ENCODE data around the gene SYCE1L. TPM values are rescaled to one million over a fixed set of nuclear protein-coding genes. Genes with fewer than 3 reads are reported as not detected.

The SYCE1L gene
- total RNA-seq, 1 experiment from 2014 or later, result 9.9 TPM

DNA sequence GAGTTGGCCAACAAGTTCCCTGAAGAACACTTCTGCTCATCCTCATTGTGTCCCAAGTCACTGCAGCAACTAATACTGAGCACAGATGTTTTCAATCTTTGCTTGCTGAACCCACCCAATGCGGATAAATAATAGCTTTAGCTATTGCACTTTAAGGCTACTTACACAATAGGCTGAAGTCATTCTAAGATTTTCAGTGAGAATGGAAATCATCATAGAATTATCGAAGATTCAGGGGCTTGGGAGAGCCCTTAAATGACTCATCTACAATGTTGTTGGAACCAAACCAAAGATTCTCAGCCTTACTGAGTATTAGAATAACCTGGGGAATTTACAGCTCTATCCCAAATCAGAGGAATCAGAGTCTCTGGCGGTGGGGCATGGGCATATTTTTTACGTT lies 51.2 kb downstream of the SYCE1L start:
- Mint-ChIP-seq H3K4me1 (no peaks in the 10 kb centered on the region), H3K4me3 (no peak overlapping the region), H3K9me3 (peaks cover 0 to 2% of the 10 kb centered on the region in 2 experiments; a peak in 1 of 5 replicates), H3K27me3 (ENCODE audit: low read depth) (peaks cover 3% of the 10 kb centered on the region; the same call in 1 of the 2 replicates), H3K27ac (no peak overlapping the region), H3K36me3 (ENCODE audit: insufficient read depth in 1 of 3, low read depth in 3 of 3) (no peaks in the 10 kb centered on the region)
- H3K4me2 ChIP-seq (ENCODE audit: insufficient read depth, insufficient read length, low read length), result no peak overlapping the region
- no peak overlapping the region for H3K4ac ChIP-seq (ENCODE audit: low read depth, low read length)
- no peaks in the 10 kb centered on the region for H3K9me3 ChIP-seq (ENCODE audit: control insufficient read depth, low read depth, low read length)
- no peak overlapping the region for H3T11ph ChIP-seq (ENCODE audit: low read length)
- no peak overlapping the region for H2BK20ac ChIP-seq (ENCODE audit: low read depth, low read length, poor library complexity, severe bottlenecking)
- TF ChIP-seq, protein P1, sequence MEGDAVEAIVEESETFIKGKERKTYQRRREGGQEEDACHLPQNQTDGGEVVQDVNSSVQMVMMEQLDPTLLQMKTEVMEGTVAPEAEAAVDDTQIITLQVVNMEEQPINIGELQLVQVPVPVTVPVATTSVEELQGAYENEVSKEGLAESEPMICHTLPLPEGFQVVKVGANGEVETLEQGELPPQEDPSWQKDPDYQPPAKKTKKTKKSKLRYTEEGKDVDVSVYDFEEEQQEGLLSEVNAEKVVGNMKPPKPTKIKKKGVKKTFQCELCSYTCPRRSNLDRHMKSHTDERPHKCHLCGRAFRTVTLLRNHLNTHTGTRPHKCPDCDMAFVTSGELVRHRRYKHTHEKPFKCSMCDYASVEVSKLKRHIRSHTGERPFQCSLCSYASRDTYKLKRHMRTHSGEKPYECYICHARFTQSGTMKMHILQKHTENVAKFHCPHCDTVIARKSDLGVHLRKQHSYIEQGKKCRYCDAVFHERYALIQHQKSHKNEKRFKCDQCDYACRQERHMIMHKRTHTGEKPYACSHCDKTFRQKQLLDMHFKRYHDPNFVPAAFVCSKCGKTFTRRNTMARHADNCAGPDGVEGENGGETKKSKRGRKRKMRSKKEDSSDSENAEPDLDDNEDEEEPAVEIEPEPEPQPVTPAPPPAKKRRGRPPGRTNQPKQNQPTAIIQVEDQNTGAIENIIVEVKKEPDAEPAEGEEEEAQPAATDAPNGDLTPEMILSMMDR (conservative IDR thresholded peaks at IDR 0.05), result no peak
- H4K20me1 ChIP-seq (ENCODE audit: control insufficient read depth, insufficient read depth, insufficient read length), result no peaks in the 10 kb centered on the region
- H3K23ac ChIP-seq (ENCODE audit: insufficient read length, low read depth, low read length), result no peak overlapping the region
- no peak overlapping the region for H2AFZ ChIP-seq (ENCODE audit: low read length)
- no peak overlapping the region for H3K27ac ChIP-seq (ENCODE audit: insufficient read length, low read depth, low read length)
- H3K14ac ChIP-seq (ENCODE audit: insufficient read depth, low read length), result no peak overlapping the region
- H3K56ac ChIP-seq (ENCODE audit: insufficient read length, low read depth, low read length), result no peak overlapping the region
- no peak overlapping the region for H2BK5ac ChIP-seq (ENCODE audit: insufficient read length, low read length)
- H4K91ac ChIP-seq (ENCODE audit: insufficient read length, low read depth, low read length), result no peak overlapping the region
- H3K79me1 ChIP-seq (ENCODE audit: insufficient read depth, low read depth, low read length, poor library complexity, severe bottlenecking), result no peaks in the 10 kb centered on the region
- no peak overlapping the region for H3K9ac ChIP-seq (ENCODE audit: extremely low read depth, insufficient read length, low read length)
- no peak overlapping the region for H2AK5ac ChIP-seq (ENCODE audit: insufficient read length, low read length)
- H2BK15ac ChIP-seq (ENCODE audit: low read depth, low read length), result no peak overlapping the region
- H3K4me1 ChIP-seq (ENCODE audit: insufficient read depth, low read length), result no peaks in the 10 kb centered on the region
- H2BK12ac ChIP-seq (ENCODE audit: insufficient read length, low read depth, low read length), result no peak overlapping the region
- H3K18ac ChIP-seq (ENCODE audit: insufficient read length, low read depth, low read length), result no peak overlapping the region
- no peak overlapping the region for H2BK120ac ChIP-seq (ENCODE audit: low read depth, low read length, poor library complexity, severe bottlenecking)
- no peak overlapping the region for H4K5ac ChIP-seq (ENCODE audit: insufficient read length, low read depth, low read length)
- DNase-seq, result no peak
- H3K23me2 ChIP-seq (ENCODE audit: insufficient read length, low read depth, low read length, poor library complexity, severe bottlenecking), result no peaks in the 10 kb centered on the region
- no peaks in the 10 kb centered on the region for H3K27me3 ChIP-seq (ENCODE audit: insufficient read depth, low read length)
- no peak overlapping the region for H4K8ac ChIP-seq (replicated peaks; ENCODE audit: insufficient read length, low read depth, low read length)
- H3K79me2 ChIP-seq (ENCODE audit: insufficient read depth, low read length), result no peaks in the 10 kb centered on the region
- no CpG with 5 or more reads among the region's 4 CpGs for WGBS (ENCODE audit: extremely low coverage, insufficient read length, low lambda C conversion rate)

Other genes with a start within 250 kb of the SYCE1L start
- 48.0 and 49.4 TPM in 2 replicates for gene MON1B, start 8.2 kb upstream of the SYCE1L start, total RNA-seq (2021)
- gene ADAMTS18, start 235.6 kb downstream of the SYCE1L start, total RNA-seq (2021), result 0.07 and 0.09 TPM in 2 replicates

Data from H9 (cell line).